Naive thymus-derived CD4-positive, alpha-beta T cell (primary cell): ENCODE measurements around the gene C4orf17. TPM values are rescaled to one million over a fixed set of nuclear protein-coding genes. Genes with fewer than 3 reads are reported as not detected.

Experiments
- ATAC-seq: fragments of 150-1000 bp; cut with Tn5 transposase; 2 replicates; pipeline ENCODE4 v1.10.0; 2021; ENCODE audit warnings: mild to moderate bottlenecking, moderate library complexity
- CTCF ChIA-PET: fragments of 350-600 bp; sonication (Branson Sonifier 250); formaldehyde crosslinking; loops from one replicate; lab custom pipeline; 2021; ENCODE audit warnings: antibody characterized with exemption; lab: Charles Lee
- POLR2A ChIA-PET: fragments of 350-600 bp; sonication (Branson Sonifier 250); formaldehyde crosslinking; loops from one replicate; lab custom pipeline; 2021; ENCODE audit warnings: antibody characterized with exemption, inconsistent platforms; lab: Charles Lee
- DNase-seq, 9 donors: peaks; one replicate each; pipeline versions ENCODE4 v3.0.0 to v3.0.0-alpha.2; 2020 to 2022; ENCODE audit warnings: mixed read lengths in 1 of 9
- H3K27ac ChIP-seq: one replicate; pipeline ENCODE4 v1.7.0; 2013; ENCODE audit warnings: mild to moderate bottlenecking, low read depth, low read length, moderate library complexity
- H3K27me3 ChIP-seq, 2 donors: one replicate each; pipeline ENCODE4 v1.7.0; 2013; ENCODE audit warnings: low read length in 2 of 2, mild to moderate bottlenecking in 2 of 2, moderate library complexity in 2 of 2; ENCODE audit not compliant: control insufficient read depth in 2 of 2, insufficient read depth in 2 of 2
- H3K36me3 ChIP-seq, 3 experiments: 1 replicate in 2 of 3; 2 replicates in 1 of 3; pipeline ENCODE4 v1.7.0; 2013; ENCODE audit warnings: low read length in 3 of 3, mild to moderate bottlenecking in 3 of 3, moderate library complexity in 1 of 3; ENCODE audit not compliant: insufficient read depth in 3 of 3, control insufficient read depth in 2 of 3
- H3K4me1 ChIP-seq, 2 donors: one replicate each; pipeline ENCODE4 v1.7.0; 2013; ENCODE audit warnings: low read length in 2 of 2, mild to moderate bottlenecking in 2 of 2, moderate library complexity in 1 of 2; ENCODE audit not compliant: control insufficient read depth in 2 of 2, insufficient read depth in 2 of 2
- H3K4me3 ChIP-seq: 2 replicates; pipeline ENCODE4 v1.7.0; 2013; ENCODE audit warnings: mild to moderate bottlenecking, low read length
- H3K9me3 ChIP-seq, 3 experiments: 1 replicate in 2 of 3; 2 replicates in 1 of 3; pipeline ENCODE4 v1.7.0; 2013; ENCODE audit warnings: low read length in 3 of 3; ENCODE audit not compliant: control insufficient read depth in 2 of 3
- H3K27ac Mint-ChIP-seq, 9 donors: one replicate each; pipeline ENCODE4 v1.8.0; 2020 to 2022; ENCODE audit warnings: mixed read lengths in 9 of 9, mild to moderate bottlenecking in 8 of 9, moderate library complexity in 5 of 9, inconsistent platforms in 2 of 9
- H3K27me3 Mint-ChIP-seq, 5 donors: one replicate each; pipeline ENCODE4 v1.8.0; 2021 to 2022; ENCODE audit warnings: mixed read lengths in 5 of 5, mild to moderate bottlenecking in 1 of 5
- H3K36me3 Mint-ChIP-seq, 5 donors: one replicate each; pipeline ENCODE4 v1.8.0; 2020 to 2022; ENCODE audit warnings: mixed read lengths in 5 of 5, mild to moderate bottlenecking in 3 of 5, inconsistent platforms in 1 of 5
- H3K4me1 Mint-ChIP-seq, 7 donors: one replicate each; pipeline ENCODE4 v1.8.0; 2020 to 2022; ENCODE audit warnings: mixed read lengths in 7 of 7, mild to moderate bottlenecking in 3 of 7, inconsistent platforms in 1 of 7
- H3K4me3 Mint-ChIP-seq, 10 donors: one replicate each; pipeline ENCODE4 v1.8.0; 2020 to 2022; ENCODE audit warnings: mild to moderate bottlenecking in 10 of 10, mixed read lengths in 10 of 10, moderate library complexity in 6 of 10, inconsistent platforms in 2 of 10
- H3K9me3 Mint-ChIP-seq, 11 donors: one replicate each; pipeline ENCODE4 v1.8.0; 2020 to 2022; ENCODE audit warnings: mixed read lengths in 11 of 11, mild to moderate bottlenecking in 4 of 11, inconsistent platforms in 1 of 11, moderate library complexity in 1 of 11
- intact Hi-C, 2 donors: fragments of 100-400 bp; cut with micrococcal nuclease; formaldehyde crosslinking; loops; one replicate each; pipeline ENCODE4 v1.15.1; 2023
- polyA plus RNA-seq, 2 donors: library from polyadenylated mRNA; unstranded; fragments of 300-500 nt; fragmentation: Illumina TruSeq; gene quantifications; one replicate each; pipeline ENCODE4 v1.2.3, GENCODE V29; 2021
- total RNA-seq, 6 experiments: library from RNA in 5 of 6; stranded (reverse) in 5 of 6; gene quantifications; 1 replicate in 5 of 6; 2 replicates in 1 of 6; pipeline ENCODE4 v1.2.3 and lab custom pipeline; 2021 to 2026

The C4orf17 gene
- total and polyA plus RNA-seq, 7 experiments from 2014 or later = 0.07 TPM; not detected in 6

DNA sequence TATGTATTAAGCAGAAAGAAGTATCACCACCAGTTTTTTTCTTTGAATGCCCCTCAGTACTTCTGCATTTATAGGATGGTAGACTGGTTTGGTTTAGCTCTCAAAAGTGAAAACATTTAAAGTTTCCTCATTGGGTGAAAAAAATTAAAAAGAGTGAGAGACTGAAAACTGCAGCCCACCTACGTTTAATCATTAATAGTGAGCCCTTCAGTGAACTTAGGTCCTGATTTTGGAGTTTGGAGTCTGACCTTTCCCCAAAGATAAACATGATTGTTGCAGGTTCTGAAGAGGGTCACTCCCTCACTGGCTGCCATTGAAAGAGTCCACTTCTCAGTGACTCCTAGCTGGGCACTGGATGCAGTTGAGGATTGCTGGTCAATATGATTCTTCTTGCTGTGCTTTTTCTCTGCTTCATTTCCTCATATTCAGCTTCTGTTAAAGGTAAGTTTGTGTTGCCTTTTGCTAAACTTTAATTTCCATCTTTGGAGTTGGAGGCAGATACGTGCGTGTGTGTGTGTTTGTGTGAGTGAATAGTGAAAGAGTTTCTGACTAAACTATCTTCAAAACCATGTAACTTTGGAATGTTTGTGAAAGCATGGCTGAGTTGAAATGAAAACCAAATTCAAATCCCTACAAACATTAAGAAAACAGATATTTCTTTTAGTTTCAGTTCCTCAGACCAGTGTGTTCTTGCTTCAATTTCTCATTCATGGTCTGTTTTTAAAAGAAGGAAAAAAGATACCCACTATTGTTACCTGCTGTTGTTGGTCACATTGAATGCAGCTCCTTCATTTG, 63.9 kb downstream of the C4orf17 start, which contains the start of gene MTTP:
MTTP (plus strand) TSS at position 295 of the 795 bp plus-strand sequence; CDS start at position 381, 86 bp downstream.
- no peak within 1 kb of the TSS for H3K4me3 ChIP-seq
- DNase-seq = no peak
- Mint-ChIP-seq H3K9me3 (peaks cover 0 to 2% (median 0%) of the 10 kb centered on the region in 11 donors), H3K4me1 (peaks cover 0 to 3% (median 0%) of the 10 kb centered on the region in 7 donors), H3K4me3 (no peak within 1 kb of the TSS), H3K27me3 (peaks cover 39 to 51% (median 44%) of the 10 kb centered on the region in 5 donors), H3K27ac (no peak within 1 kb of the TSS), H3K36me3 (no peaks in the 10 kb centered on the region)
- H3K36me3 ChIP-seq = no peaks in the 10 kb centered on the region
- ChIA-PET POLR2A (interaction anchor here (0.5 to 1.0 kb wide), 2 partner anchors 372 to 800 kb away, joined by 3 to 4 read pairs; partner anchors contain the start of gene DNAJB14), CTCF (no interaction called here)
- no peaks in the 10 kb centered on the region for H3K4me1 ChIP-seq
- H3K9me3 ChIP-seq = no peaks in the 10 kb centered on the region
- H3K27me3 ChIP-seq = peaks cover 0 to 5% of the 10 kb centered on the region in 2 donors
- no peak for ATAC-seq
- no peak within 1 kb of the TSS for H3K27ac ChIP-seq
- intact Hi-C loops = no loop called here

- peaks cover 31 to 49% (median 37%) of the 10 kb centered on the region in 5 donors for H3K27me3 Mint-ChIP-seq
- no peaks in the 10 kb centered on the region for H3K9me3 Mint-ChIP-seq
- no peak overlapping the region for H3K27ac Mint-ChIP-seq
- no peak overlapping the region for H3K27ac ChIP-seq
- ChIA-PET CTCF (no interaction called here), POLR2A (no interaction called here)
- no peak for DNase-seq
- ATAC-seq = no peak
- H3K4me3 Mint-ChIP-seq = no peak overlapping the region
- no peaks in the 10 kb centered on the region for H3K36me3 Mint-ChIP-seq
- peaks cover 0 to 3% (median 0%) of the 10 kb centered on the region in 7 donors for H3K4me1 Mint-ChIP-seq
- peaks cover 0 to 3% of the 10 kb centered on the region in 2 donors for H3K27me3 ChIP-seq
- no peaks in the 10 kb centered on the region for H3K4me1 ChIP-seq
- H3K36me3 ChIP-seq = no peaks in the 10 kb centered on the region
- intact Hi-C loops = no loop called here
- H3K4me3 ChIP-seq = no peak overlapping the region
- H3K9me3 ChIP-seq = no peaks in the 10 kb centered on the region
These were observed 67.9 kb downstream of the C4orf17 start for GRCh38 chr4:99578714-99579113.

DNA sequence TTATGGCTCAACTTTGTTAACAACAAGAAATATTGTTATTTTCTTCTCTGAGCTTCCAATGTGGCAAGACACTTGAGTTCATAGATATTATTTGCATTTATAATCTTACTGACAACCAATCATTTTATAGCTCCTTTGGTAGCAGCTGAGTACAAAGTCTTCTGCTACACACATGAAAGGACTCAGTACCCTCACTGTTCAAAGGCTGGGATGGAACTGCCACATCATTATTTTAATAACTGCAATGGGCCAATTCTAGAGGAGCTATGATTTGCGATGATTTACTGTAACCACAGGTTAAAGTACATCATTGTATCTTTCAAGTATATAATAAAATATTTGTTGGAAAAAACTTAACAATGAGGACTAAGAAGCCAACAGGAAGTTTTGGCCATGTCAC, 74.7 kb downstream of the C4orf17 start:
- Histone ChIP-seq H3K4me1 (no peaks in the 10 kb centered on the region), H3K4me3 (no peak overlapping the region), H3K27ac (no peak overlapping the region), H3K9me3 (no peaks in the 10 kb centered on the region), H3K27me3 (peaks cover 2 to 3% of the 10 kb centered on the region in 2 donors), H3K36me3 (no peaks in the 10 kb centered on the region)
- DNase-seq = no peak
- H3K4me3 Mint-ChIP-seq = no peak overlapping the region
- ATAC-seq = no peak
- CTCF ChIA-PET = no interaction called here
- no peaks in the 10 kb centered on the region for H3K9me3 Mint-ChIP-seq
- H3K27me3 Mint-ChIP-seq = peaks cover 13 to 36% (median 25%) of the 10 kb centered on the region in 5 donors
- intact Hi-C loops = no loop called here
- no peaks in the 10 kb centered on the region for H3K36me3 Mint-ChIP-seq
- POLR2A ChIA-PET = no interaction called here
- H3K27ac Mint-ChIP-seq = no peak overlapping the region
- no peaks in the 10 kb centered on the region for H3K4me1 Mint-ChIP-seq

DNA sequence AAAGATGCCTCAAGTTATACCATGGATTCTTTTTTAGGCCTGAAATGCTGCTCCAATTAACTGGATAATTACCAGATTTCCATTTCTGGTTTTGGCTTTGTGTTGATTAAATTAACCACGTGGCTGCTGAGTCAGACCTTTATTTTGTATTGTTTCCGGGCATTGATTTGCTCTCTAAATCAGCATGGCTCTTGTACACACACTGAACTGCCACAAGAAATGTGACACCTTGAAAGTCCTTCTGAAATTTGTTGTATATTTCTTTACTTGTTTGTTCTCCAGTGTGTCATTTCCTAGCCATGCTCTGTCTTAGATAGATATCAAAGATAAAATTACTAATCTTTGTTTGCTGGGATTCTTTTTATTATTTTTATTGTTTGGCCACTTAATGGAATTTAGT, 75.5 kb downstream of the C4orf17 start:
- Mint-ChIP-seq H3K27ac (no peak overlapping the region), H3K4me1 (no peaks in the 10 kb centered on the region), H3K4me3 (no peak overlapping the region), H3K9me3 (no peaks in the 10 kb centered on the region), H3K36me3 (no peaks in the 10 kb centered on the region), H3K27me3 (peaks cover 10 to 35% (median 23%) of the 10 kb centered on the region in 5 donors)
- Histone ChIP-seq H3K27ac (no peak overlapping the region), H3K36me3 (no peaks in the 10 kb centered on the region), H3K27me3 (peaks cover 0 to 2% of the 10 kb centered on the region in 2 donors), H3K4me3 (no peak overlapping the region), H3K9me3 (no peaks in the 10 kb centered on the region), H3K4me1 (no peaks in the 10 kb centered on the region)
- no peak for ATAC-seq
- intact Hi-C loops = no loop called here
- ChIA-PET POLR2A (no interaction called here), CTCF (no interaction called here)
- DNase-seq = no peak

DNA sequence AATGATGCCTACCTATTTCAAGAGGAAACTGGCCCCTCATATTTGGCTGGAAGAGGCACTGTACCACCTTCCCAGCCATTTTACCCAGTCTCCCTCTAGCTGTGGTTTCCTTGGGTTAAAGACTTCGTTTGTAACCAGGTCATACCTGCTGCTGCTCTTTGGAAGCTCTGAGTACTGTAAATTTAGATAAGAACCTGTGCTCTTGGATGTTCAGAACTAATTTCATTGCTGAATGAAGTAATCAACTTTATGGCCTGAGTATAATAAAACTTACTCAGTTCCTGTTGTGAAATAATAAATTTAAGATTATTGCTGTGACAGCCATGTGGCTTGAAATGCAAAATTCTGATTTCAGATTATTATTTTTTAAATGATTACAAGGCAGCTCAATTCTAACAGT, 76.0 kb downstream of the C4orf17 start:
- Mint-ChIP-seq H3K27ac (no peak overlapping the region), H3K4me3 (no peak overlapping the region), H3K36me3 (no peaks in the 10 kb centered on the region), H3K9me3 (no peaks in the 10 kb centered on the region), H3K27me3 (peaks cover 5 to 31% (median 18%) of the 10 kb centered on the region in 5 donors), H3K4me1 (peaks cover 0 to 2% (median 0%) of the 10 kb centered on the region in 7 donors)
- intact Hi-C loops = no loop called here
- H3K27ac ChIP-seq = no peak overlapping the region
- peaks cover 0 to 2% of the 10 kb centered on the region in 2 donors for H3K27me3 ChIP-seq
- no peaks in the 10 kb centered on the region for H3K4me1 ChIP-seq
- DNase-seq = no peak
- ChIA-PET POLR2A (no interaction called here), CTCF (no interaction called here)
- ATAC-seq = no peak
- H3K9me3 ChIP-seq = no peaks in the 10 kb centered on the region
- no peak overlapping the region for H3K4me3 ChIP-seq
- H3K36me3 ChIP-seq = no peaks in the 10 kb centered on the region

- H3K27me3 Mint-ChIP-seq = peaks cover 5 to 25% (median 13%) of the 10 kb centered on the region in 5 donors
- intact Hi-C loops = no loop called here
- no peak for ATAC-seq
These were observed 76.5 kb downstream of the C4orf17 start for GRCh38 chr4:99587309-99587708.

More at GRCh38 chr4:99587309-99587708, 76.5 kb downstream of the C4orf17 start:
- CTCF ChIA-PET = no interaction called here
- POLR2A ChIA-PET = no interaction called here
- Histone ChIP-seq H3K27ac (no peak overlapping the region), H3K4me3 (no peak overlapping the region), H3K27me3 (peaks cover 0 to 2% of the 10 kb centered on the region in 2 donors), H3K36me3 (no peaks in the 10 kb centered on the region), H3K9me3 (no peaks in the 10 kb centered on the region), H3K4me1 (no peaks in the 10 kb centered on the region)
- H3K9me3 Mint-ChIP-seq = no peaks in the 10 kb centered on the region
- H3K36me3 Mint-ChIP-seq = no peaks in the 10 kb centered on the region
- peaks cover 0 to 2% (median 0%) of the 10 kb centered on the region in 7 donors for H3K4me1 Mint-ChIP-seq
- DNase-seq = no peak
- H3K27ac Mint-ChIP-seq = no peak overlapping the region
- no peak overlapping the region for H3K4me3 Mint-ChIP-seq
